Stimulated activated CD8-positive, alpha-beta memory T cell treated with anti-CD3 and anti-CD28 coated beads, Interleukin-2, amount 100 ng/mL, for 48 hours (primary cell): ENCODE measurements around the gene TMEM167B.
A peak's percentile ranks its signal among the peaks of the same experiment; 100 is the strongest.

ENCODE experiments used
- DNase-seq, 2 donors: peaks; one replicate each; pipeline ENCODE4 v3.0.0-alpha.2; 2020; ENCODE audit warnings: low read depth in 2 of 2

Gene TMEM167B

DNA sequence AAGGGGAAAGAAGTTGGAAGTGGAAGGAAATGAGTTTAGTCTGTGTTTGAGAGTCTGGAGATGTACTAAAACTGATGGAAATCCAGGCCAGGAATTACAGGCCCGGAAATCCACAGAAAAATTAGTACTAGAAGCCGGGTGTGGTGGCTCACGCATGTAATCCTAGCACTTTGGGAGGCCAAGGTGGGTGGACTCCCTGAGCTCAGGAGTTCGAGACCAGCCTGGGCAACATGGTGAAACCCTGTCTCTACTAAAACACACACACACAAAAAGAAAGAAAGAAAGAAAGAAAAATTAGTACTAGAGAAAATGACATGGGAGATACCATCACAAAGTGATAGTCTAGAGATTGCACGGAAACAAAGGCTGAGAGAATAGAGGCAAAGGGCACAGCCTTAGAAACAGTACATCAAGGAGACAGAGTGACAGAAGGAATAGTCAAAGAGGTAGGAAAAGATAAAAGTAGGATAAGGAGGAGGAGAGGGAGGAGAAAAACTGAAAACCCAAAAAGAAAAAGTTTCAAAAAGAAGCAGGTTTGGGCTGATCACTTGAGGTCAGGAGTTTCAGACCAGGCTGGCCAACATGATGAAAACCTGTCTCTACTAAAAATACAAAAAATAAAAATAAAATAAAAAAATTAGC lies 10.0 kb upstream of the TMEM167B start:
- DNase-seq: no peak

DNA sequence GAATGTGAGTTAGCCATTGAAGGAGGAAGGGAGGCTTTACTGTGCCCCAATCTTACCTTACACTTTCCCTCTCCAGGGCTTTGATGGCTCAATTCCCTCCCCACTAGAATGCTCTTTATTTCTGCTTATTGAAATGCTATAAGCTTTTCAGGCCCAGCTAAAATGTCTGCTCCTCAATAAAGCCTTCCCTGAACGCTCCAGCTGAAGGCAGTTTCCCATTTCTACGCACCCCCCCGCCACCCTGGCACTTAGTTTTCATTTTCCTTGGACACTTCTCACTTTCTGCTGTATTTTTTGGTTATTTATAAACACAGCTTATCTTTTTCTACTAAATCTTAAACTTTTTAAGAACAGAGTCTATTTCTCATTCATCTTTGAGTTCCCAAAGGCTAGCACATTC lies 7.1 kb upstream of the TMEM167B start:
- no peak for DNase-seq

DNA sequence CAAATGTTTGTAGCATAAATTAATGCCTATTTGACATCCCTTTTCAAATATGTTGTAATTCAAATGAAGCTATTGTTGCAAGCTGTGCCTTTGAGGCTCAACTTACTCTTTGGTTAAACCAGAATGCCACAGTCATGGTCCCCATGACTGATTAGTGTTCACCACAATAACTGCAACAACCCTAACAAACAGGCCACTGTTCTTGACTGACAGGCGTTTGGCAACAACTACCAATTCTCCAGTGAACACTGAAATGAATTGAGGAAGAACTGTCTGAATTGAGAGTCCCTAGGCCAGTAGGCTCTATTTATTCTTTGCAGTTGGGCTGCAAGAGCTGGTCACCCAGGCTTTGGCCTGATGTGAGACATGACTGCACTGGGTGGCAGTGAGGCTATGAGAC lies 6.6 kb upstream of the TMEM167B start:
- no peak for DNase-seq

DNA sequence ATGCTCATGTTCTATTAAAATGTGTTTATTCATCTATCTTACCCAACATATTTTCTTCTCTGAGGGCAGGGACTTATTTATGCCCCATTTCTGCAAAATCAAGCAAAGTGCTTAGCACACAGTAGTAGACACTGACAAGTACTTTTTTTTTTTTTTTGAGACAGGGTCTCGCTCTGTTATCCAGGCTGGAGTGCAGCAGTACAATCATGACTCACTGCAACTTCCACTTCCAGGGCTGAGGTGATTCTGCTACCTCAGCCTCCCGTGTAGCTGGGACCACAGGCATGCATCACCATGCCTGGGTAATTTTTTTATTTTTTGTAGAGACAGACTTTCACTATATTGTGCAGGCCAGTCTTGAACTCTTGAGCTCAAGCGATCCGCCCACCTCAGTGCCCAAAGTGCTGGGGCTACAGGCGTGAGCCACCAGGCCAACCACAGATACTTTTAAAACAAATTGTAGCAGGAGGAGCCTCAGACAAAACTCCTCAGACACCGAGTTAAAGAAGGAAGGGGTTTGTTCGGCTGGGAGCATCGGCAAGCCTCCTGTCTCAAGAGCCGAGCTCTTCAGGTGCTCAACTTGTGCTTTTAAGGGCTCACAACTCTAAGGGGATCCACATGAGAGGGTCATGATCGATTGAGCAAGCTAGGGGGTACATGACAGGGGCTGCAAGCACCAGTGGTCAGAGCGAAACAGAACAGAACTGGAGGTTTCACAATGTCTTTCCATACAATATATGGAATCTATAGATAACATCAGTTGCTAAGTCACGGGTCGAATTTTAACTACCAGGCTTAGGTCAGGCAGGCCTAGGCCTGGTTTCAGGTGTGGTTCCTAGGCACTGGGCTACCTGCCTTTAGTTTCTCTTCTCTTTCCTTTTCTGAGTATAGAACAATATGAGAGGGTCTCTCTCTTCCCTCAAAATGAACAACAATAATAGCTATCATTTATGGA lies 5.7 kb upstream of the TMEM167B start:
- DNase-seq: no peak

DNA sequence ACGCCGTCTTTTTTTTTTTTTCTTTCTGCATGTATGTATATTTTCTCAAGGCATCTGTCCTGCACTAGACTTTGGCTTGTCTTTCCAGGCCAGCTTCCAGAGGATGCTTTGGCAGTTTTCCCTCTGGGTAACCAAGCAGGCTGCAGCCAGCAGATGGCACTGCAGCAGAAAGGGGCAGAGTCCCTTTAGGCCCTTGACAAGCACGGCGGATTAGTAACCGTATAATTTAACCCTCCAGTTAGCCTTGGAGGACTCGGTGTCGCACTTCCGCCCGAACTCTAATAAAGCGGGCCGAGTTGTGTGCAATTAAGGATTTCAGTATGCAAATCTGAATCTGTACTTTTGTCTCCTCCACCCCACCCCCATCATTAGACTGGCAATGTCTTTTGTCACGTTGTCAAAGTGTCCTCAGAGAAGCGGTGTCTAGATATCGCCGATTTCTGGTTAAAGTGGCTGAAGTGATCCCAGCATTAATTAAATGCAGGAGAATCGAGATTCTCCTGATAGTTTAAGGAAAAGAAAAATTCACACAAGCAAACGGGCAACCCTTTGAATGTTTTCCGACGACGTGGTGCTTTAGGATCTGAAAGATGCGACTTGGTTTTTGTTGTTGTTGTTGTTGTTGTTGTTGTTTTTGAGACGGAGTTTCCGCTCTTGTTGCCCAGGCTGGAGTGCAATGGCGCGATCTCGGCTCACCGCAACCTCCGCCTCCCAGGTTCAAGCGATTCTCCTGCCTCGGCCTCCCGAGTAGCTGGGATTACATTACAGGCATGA lies 1.1 kb upstream of the TMEM167B start:
- DNase-seq: peak; percentile 36 to 39

DNA sequence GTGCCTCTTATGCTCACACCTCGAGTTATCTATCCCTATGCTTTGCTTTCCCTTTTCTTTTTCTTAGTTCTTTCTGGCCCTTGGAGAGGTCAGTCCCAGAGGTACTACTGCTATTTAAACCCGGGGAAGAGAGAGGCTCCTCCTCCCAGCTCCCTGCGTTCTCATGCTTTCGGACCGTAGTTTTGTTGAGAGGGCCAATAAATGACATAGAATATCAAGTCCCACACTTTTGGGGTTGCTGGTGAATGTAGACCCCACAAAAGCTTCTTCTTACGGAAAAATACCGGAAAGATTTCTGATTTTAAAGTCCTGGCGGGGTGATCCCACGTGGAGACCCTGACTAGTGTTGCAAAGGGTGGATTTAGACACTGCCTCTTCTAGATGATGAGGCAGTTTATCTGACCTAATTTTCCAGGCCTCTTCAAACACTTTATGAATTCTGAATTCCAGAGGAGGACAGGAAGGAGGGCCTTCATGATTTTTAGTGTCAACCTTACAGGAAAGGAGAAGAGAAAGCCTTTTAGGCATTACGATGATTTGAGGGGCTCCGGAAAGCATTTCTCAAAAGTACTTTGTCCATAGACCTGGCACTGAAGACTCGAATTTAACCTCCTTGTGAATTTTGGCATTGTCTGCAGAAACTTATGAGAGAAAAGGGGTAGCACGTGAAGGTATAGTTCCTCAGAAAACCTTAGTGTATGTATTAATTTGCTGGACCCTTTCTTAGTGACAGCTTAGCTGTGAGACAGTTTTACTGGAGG lies 694 bp downstream of the TMEM167B start:
- no peak for DNase-seq

DNA sequence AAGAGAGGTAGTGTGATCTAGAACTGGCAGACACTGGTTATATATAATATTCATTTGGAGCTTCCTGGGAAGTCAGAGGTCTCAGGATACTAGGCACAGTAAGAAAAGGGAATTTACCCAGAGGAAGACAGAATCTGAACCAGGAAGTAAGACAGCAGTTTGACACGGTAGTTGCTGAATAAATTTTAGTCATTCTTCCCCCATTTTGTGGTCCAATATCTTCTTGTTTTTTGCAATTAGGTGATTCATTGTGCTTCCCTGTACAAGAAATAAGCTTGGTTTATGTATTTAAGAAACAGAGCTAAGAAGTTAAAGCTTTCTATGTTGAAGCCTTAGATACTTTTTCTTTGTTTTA lies 1.3 kb downstream of the TMEM167B start:
- DNase-seq: no peak

DNA sequence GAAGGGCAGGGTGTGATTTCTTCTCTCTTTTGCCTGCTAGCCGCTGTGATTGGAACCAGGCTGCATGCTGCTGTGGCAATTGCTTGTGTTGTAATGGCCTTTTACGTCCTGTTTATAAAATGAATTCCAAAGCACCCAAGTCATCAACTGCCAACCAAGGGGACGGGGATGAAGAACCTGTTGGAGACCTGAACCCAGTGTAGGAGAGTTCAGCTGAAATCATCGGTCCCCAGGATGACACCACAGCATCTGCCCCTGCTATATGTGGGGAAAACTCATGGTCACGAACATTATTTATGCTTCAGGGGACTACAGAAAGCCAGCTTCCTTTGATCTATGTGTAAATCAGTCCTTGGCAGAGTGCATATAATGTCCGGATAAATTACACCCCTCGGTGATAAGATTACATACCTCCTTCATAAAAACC lies 3.8 kb downstream of the TMEM167B start:
- no peak for DNase-seq

DNA sequence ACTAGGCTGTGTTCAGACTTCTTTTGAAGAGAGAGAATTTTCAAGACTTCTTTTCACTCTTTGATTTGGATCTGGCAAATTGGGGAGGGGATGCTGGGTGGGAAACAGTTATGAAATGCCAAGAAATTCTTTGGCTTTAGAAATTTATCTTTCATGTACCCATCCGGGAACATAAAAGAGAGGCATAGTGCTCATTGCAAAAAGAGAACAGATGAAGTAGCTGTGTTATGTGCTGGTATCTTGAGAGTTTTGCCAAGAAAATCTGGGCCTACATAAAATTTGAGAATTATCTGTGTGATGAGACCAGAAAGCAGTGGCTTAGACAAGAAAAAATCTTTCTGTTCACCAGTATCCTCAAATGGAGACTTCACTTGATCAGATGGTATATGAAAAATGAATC lies 4.3 kb downstream of the TMEM167B start:
- no peak for DNase-seq

DNA sequence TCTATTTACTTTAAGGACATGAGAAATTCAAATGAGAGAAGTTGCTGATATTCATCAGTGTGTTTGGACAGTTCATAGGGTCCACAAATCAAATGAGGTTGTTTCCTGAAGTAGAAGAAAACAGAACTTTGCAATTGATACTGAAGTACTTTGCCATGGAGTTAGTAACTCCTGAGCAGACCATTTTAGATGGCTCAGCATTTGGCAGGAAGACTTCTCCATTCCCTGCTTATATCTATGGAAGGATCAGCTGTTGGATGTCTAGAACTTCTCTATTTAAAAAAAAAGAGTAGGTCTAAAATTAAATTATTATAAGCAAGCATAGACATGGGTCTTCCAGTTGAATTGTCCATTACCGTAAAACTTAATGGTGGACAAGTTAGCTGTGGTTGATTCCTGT lies 5.1 kb downstream of the TMEM167B start:
- DNase-seq: no peak

DNA sequence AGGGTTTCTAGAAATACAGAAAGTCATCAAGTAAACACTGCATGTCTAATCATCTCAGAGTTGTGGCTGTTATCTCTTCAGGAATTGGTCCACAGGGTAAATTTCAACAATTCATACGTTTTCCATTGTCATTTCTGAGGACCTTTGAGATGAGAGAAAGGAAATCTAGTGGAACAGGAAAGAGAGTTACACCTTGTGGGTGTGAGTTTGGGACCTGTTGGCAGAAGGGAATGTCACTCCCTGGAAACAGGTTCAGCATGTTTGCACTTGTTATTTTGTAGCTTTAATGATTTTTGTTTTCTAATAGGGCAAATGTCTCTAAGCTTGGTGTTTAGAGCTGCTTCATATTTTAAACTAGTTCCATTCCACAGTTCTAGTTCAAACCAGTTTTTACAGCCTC lies 5.6 kb downstream of the TMEM167B start:
- DNase-seq: no peak

DNA sequence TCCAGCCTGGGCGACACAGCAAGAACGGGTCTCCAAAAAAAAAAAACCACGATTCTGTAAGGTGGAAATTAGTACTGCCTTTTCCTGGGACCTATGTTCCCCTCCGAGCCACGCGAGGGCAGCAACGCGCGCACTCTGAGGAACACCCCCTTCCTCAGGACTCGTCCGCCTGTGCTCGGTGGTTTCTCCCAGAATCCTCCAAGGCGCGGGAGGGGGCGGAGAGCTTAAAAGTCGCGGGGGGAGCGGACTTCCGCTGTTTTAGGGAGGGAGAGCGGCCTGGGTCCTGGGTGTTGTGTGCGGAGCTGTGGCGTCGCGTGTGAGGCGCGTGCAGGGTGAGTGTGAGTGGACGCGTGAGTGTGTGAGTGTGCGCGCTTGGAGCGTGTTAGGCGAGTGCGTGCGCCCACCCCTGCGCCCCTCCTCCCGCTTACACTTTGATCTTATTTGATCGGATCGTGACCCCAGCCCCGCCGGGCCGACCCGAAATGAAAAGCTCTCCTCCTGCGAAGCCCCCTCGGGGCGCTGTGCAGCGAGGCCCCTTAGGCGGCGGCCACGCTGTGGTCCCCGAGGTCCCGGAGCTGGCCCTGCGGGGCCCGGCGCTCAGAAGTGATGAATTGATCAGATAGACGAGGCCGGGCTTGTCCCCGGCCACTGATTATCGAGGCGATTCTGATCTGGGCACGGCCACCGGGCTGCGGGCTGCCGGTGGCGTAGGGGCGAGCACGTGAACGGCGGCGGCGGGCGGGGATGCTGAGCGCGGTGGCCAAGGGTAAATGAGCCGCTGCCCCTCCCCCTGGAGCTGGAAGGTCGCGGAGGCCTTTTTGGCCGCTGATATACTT lies 9.6 kb downstream of the TMEM167B start:
- peak; percentile 93 for DNase-seq

DNA sequence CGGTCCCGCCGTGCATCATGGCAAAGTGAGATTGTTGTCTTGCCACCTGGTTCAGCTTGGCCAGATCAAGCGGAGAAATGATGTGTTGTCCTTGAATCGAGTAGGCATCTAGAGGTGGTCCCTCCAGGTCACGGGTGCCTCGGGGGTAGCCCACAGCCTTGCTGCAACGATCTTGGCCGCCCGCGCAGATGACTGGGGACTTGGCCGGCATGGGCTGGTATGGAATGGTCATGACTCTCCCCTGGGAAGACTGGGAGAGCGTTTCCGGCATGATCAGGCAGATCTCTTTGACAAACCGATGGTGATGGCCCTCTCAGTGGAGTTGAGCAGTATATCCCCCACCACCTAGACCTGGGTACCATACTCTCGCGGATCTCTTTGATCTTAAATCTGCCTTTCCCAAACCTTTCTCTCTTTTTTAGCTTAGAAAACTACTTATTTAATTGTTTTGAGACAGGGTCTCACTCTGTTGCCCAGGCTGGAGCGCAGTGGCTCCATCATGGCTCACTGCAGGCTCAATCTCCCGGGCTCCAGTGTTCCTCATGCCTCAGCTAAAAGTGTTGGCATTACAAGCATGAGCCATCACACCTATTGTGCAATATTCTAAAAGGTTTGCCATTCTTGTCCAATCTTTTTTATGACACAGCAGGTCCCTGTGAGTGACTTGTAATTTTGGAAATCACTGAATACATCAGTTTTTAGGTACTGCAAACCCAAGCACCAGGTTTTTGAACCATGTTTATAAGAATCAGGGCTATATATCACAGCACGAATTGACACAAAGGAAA lies 14.0 kb downstream of the TMEM167B start:
- no peak for DNase-seq

DNA sequence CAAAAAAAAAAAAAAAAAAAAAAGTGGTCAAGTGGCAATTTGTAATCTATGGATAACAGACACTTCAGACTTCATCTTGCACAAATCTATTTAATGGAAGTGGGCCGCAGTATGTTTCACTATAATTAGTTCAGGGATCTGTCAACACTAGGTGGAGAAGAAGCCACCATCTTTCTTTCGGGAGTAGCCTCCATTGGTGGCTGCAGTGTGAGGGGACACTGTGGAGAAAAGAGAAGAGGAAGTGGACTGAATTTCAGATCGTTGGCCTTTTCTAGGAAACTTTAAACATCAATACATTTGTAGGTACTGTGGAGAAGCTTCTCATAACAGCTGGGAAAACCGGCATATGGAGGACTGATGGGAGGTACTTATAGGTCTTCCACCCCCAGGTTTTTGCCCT lies 15.3 kb downstream of the TMEM167B start:
- DNase-seq: no peak

DNA sequence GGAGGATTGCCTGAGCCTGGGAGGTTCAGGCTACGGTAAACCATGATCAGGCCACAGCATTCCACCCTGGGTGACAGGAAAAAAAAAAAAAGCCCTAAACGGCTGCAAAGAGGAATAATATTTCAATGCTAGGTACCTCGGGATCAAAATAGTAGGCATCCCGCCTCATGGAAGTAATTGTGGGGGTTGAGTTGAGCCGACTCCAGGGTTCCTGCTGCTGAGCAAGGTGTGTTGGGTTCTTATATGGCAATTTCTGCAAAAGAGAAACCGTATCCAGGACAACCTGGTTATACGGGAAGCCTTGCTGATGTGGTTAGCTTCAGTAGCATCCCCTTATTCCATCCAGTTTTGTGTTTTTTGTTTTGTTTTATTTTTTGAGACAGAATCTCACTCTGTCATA lies 17.2 kb downstream of the TMEM167B start:
- DNase-seq: no peak

DNA sequence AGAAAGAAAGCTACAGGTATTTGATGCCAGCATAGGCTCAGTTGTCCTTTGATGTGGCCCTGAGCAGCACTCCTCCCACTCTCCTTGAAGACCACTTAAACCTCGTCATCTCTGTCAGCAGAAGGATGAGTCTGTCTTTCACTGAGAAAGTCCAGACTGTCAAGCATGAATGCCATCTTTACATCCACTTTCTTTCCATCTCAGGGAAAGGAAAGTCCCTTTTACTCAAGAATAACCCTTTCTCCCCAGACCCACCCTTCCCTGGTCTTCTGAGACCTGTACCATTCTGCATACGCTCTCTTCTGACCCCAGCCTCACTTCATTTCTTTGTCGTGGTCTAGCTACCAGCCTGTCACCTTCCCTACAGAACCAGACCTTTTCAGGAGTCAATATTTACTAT lies 19.3 kb downstream of the TMEM167B start:
- no peak for DNase-seq

DNA sequence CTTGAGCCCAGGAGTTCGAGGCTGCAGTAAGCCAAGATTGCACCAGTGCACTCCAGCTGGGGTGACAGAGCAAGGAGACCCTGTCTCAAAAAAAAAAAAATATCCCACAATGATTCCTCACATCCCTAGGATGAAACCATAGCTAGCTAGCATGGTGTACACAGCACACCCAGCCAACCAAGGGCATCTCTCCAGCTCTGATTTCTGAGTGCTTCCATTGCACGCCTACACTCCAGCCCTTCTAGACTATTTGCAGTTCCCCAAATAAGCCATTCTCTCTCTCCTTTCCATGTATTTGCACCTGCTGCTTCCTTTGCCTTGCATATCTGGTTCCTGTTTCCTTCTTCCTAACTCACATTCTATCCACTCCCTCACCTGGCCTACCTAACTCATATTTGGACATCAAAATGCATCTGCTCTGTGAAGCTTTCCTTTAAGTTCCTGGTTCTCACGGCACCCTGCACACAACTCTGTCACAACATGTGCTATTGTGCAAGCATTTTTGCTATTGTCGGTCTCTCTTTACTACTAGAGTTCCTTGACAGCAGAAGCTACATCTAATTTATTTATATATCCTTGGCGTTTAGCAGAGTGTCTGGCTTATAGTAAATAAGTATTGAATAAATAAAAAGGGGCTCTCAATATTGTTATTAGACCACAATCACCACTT lies 21.0 kb downstream of the TMEM167B start:
- DNase-seq: no peak

DNA sequence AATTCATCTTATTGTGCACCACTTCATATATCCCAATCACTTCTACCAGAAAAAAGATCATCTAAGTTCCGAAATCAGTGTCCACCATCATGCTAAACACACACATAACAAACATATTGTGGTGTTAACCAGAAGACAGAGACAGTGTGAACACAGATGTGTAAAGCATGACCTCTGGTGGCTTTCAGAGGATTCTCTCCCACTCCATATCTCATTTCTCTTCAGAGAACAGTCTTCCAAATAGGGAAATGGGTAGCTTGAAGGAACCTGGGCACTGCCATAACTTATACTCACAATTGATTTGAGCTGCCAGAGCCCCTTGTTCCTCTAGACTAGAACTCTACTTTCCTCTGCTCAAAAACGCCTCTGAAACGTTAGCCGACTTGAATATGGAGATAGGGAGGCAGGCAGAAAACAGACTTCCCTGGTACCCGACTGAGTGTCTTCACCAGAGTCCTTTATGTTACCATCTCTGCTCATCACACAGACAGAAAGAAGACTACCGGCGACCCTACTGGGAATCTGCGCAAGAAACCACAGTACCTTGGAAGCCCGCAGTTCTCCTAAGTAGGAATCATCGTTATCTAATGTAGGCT lies 21.6 kb downstream of the TMEM167B start:
- no peak for DNase-seq

DNA sequence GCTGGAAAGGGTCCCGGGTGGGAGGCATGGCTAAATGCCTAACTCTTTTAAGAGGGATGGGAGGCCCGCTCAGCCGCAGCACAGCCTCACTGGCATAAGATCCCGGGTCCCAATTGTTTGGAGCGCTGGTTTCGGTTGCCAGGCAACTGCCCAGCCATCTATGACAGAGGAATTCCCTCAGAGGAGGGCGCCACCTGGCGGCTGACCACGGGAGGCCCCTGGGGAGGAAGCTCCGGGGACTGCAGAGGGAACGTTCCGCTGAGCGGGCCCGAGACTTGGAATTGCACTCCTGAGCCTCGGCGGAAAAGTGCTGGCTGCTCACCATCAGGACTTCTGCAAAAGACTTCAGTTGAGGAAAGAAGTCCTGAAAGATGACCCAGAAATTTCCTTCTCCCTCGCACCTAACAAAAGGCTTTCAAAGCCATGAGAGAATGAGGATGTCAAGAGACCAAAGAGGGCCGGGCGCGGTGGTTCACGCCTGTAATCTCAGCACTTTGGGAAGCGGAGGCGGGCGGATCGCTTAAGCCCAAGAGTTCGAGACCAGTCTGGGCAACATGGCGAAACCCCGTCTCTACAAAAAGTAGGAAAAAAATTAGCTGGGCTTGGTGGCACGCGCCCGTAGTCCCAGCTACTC lies 22.2 kb downstream of the TMEM167B start:
- DNase-seq: peak; percentile 86 to 89
